WTC11 (cell line): ENCODE results near the gene NOP58. TPM values are rescaled to one million over a fixed set of nuclear protein-coding genes. Genes with fewer than 3 reads are reported as not detected.

Experiments used
- ATAC-seq: fragments of 200-7000 bp; cut with Tn5 transposase; 2 replicates; pipeline ENCODE4 v1.10.0; 2021; ENCODE audit warnings: mild to moderate bottlenecking, moderate library complexity
- CTCF ChIA-PET: fragments of 300-600 bp; sonication (Branson Sonifier 250); formaldehyde crosslinking; loops from one replicate; lab custom pipeline; 2021; ENCODE audit warnings: antibody characterized with exemption; lab: Charles Lee
- POLR2A ChIA-PET: fragments of 350-600 bp; sonication (Branson Sonifier 250); formaldehyde crosslinking; loops from one replicate; lab custom pipeline; 2021; ENCODE audit warnings: antibody characterized with exemption; lab: Charles Lee
- DNase-seq: peaks from one replicate; pipeline ENCODE4 v3.0.0; 2021; ENCODE audit warnings: low spot score
- H3K27ac Mint-ChIP-seq: 2 replicates; pipeline ENCODE4 v1.8.0; 2021; ENCODE audit warnings: mixed read lengths
- H3K27me3 Mint-ChIP-seq: 2 replicates; pipeline ENCODE4 v1.8.0; 2021; ENCODE audit warnings: low read depth, mild to moderate bottlenecking, moderate library complexity, mixed read lengths
- H3K36me3 Mint-ChIP-seq: 2 replicates; pipeline ENCODE4 v1.8.0; 2021; ENCODE audit warnings: mixed read lengths
- H3K4me1 Mint-ChIP-seq: 2 replicates; pipeline ENCODE4 v1.8.0; 2022; ENCODE audit warnings: mixed read lengths
- H3K4me3 Mint-ChIP-seq: 2 replicates; pipeline ENCODE4 v1.8.0; 2021; ENCODE audit warnings: mild to moderate bottlenecking, moderate library complexity, mixed read lengths
- H3K9me3 Mint-ChIP-seq: 2 replicates; pipeline ENCODE4 v1.8.0; 2021; ENCODE audit warnings: mixed read lengths
- AR ChIP-seq: fragments of 250-450 bp; sonication (Bioruptor Pico); IDR thresholded peaks from 2 replicates; pipeline ENCODE4 v1.9.0; 2021; ENCODE audit warnings: mild to moderate bottlenecking
- ATF1 ChIP-seq: sonication (generic); formaldehyde crosslinking; IDR thresholded peaks from 2 replicates; pipeline ENCODE4 v1.8.1; 2023; ENCODE audit warnings: mild to moderate bottlenecking, moderate library complexity, missing genetic modification reagents
- ATF6 ChIP-seq: sonication (generic); formaldehyde crosslinking; IDR thresholded peaks from 2 replicates; pipeline ENCODE4 v1.8.1; 2023; ENCODE audit warnings: mild to moderate bottlenecking, missing genetic modification reagents
- E2F5 ChIP-seq: sonication (generic); formaldehyde crosslinking; IDR thresholded peaks from 2 replicates; pipeline ENCODE4 v1.8.1; 2022; ENCODE audit warnings: mild to moderate bottlenecking, moderate library complexity, missing genetic modification reagents
- ESRRA ChIP-seq: sonication (generic); formaldehyde crosslinking; IDR thresholded peaks from 2 replicates; pipeline ENCODE4 v1.8.1; 2022; ENCODE audit warnings: mild to moderate bottlenecking, missing genetic modification reagents, borderline replicate concordance
- ETV6 ChIP-seq: sonication (generic); formaldehyde crosslinking; IDR thresholded peaks from 2 replicates; pipeline ENCODE4 v1.8.1; 2022; ENCODE audit warnings: mild to moderate bottlenecking, missing genetic modification reagents
- GRHL2 ChIP-seq: fragments of 250-450 bp; sonication (Bioruptor Pico); IDR thresholded peaks from 2 replicates; pipeline ENCODE4 v1.8.0; 2022; ENCODE audit warnings: mild to moderate bottlenecking, moderate library complexity; ENCODE audit not compliant: insufficient replicate concordance, severe bottlenecking
- HMGA2 ChIP-seq: fragments of 250-450 bp; sonication (Bioruptor Pico); IDR thresholded peaks from 2 replicates; pipeline ENCODE4 v1.4.0; 2021; ENCODE audit warnings: mild to moderate bottlenecking, moderate library complexity
- IRF1 ChIP-seq: sonication (generic); formaldehyde crosslinking; IDR thresholded peaks from 2 replicates; pipeline ENCODE4 v1.8.0; 2023; ENCODE audit warnings: missing genetic modification reagents
- NR1H2 ChIP-seq: sonication (generic); formaldehyde crosslinking; IDR thresholded peaks from 2 replicates; pipeline ENCODE4 v1.9.0; 2021; ENCODE audit warnings: mild to moderate bottlenecking, moderate library complexity, missing genetic modification reagents
- NR2C2 ChIP-seq: sonication (generic); formaldehyde crosslinking; IDR thresholded peaks from 2 replicates; pipeline ENCODE4 v1.8.0; 2022; ENCODE audit warnings: mild to moderate bottlenecking, missing genetic modification reagents
- OVOL2 ChIP-seq: fragments of 250-450 bp; sonication (Bioruptor Pico); IDR thresholded peaks from 2 replicates; pipeline ENCODE4 v1.9.0; 2021; ENCODE audit warnings: mild to moderate bottlenecking, borderline replicate concordance
- SMAD3 ChIP-seq: sonication (generic); formaldehyde crosslinking; IDR thresholded peaks from 2 replicates; pipeline ENCODE4 v1.8.0; 2022; ENCODE audit warnings: missing genetic modification reagents, mild to moderate bottlenecking, borderline replicate concordance
- SMAD4 ChIP-seq: sonication (generic); formaldehyde crosslinking; IDR thresholded peaks from 2 replicates; pipeline ENCODE4 v1.8.0; 2022; ENCODE audit warnings: mild to moderate bottlenecking, missing genetic modification reagents
- TEAD1 ChIP-seq: sonication (generic); formaldehyde crosslinking; IDR thresholded peaks from 2 replicates; pipeline ENCODE4 v1.8.0; 2022; ENCODE audit warnings: mild to moderate bottlenecking, missing genetic modification reagents
- TP53 ChIP-seq: sonication (generic); formaldehyde crosslinking; IDR thresholded peaks from 2 replicates; pipeline ENCODE4 v1.8.1; 2023; ENCODE audit warnings: mild to moderate bottlenecking, missing genetic modification reagents
- USF2 ChIP-seq: sonication (generic); formaldehyde crosslinking; IDR thresholded peaks from 2 replicates; pipeline ENCODE4 v1.8.1; 2023; ENCODE audit warnings: mild to moderate bottlenecking, missing genetic modification reagents, moderate library complexity
- ZBTB21 ChIP-seq: sonication (generic); formaldehyde crosslinking; IDR thresholded peaks from 2 replicates; pipeline ENCODE4 v1.8.1; 2023; ENCODE audit warnings: mild to moderate bottlenecking, missing genetic modification reagents, borderline replicate concordance
- ZNF138 ChIP-seq: sonication (generic); formaldehyde crosslinking; conservative IDR thresholded peaks from 2 replicates; pipeline ENCODE4 v1.8.1; 2022; ENCODE audit warnings: mild to moderate bottlenecking, moderate library complexity, missing genetic modification reagents
- ZNF263 ChIP-seq: sonication (generic); formaldehyde crosslinking; IDR thresholded peaks from 2 replicates; pipeline ENCODE4 v1.8.1; 2022; ENCODE audit warnings: low read depth, mild to moderate bottlenecking, moderate library complexity, missing genetic modification reagents
- ZNF317 ChIP-seq: sonication (generic); formaldehyde crosslinking; IDR thresholded peaks from 2 replicates; pipeline ENCODE4 v1.8.1; 2023; ENCODE audit warnings: low read depth, mild to moderate bottlenecking, moderate library complexity, missing genetic modification reagents, borderline replicate concordance
- ZNF416 ChIP-seq: fragments of 250-450 bp; sonication (Bioruptor Pico); IDR thresholded peaks from 2 replicates; pipeline ENCODE4 v1.9.0; 2021; ENCODE audit warnings: mild to moderate bottlenecking, inconsistent platforms
- ZNF532 ChIP-seq: fragments of 250-450 bp; sonication (Bioruptor Pico); IDR thresholded peaks from 2 replicates; pipeline ENCODE4 v1.9.0; 2021; ENCODE audit warnings: mild to moderate bottlenecking, borderline replicate concordance
- ZNF671 ChIP-seq: fragments of 250-450 bp; sonication (Bioruptor Pico); IDR thresholded peaks from 2 replicates; pipeline ENCODE4 v1.8.0; 2021; ENCODE audit warnings: mild to moderate bottlenecking
- total RNA-seq: library from RNA; stranded (reverse); gene quantifications from 3 replicates; pipeline ENCODE4 v1.2.3, GENCODE V29; 2021

The NOP58 gene
- total RNA-seq, 1 experiment from 2014 or later, result 136 TPM

GRCh38 chr2:202265467-202266277, at the start of gene NOP58 (continued):
- TF ChIP-seq ATF6 (CRISPR knock-in tag), result no peak
- TF ChIP-seq SMAD3 (CRISPR knock-in tag), result no peak
- TF ChIP-seq SMAD4 (CRISPR knock-in tag), result no peak
- TF ChIP-seq TEAD1 (CRISPR knock-in tag), result peak; percentile 66; the same call in 1 of the 2 replicates
- TF ChIP-seq ATF1, result no peak; the same call in 1 of the 2 replicates
- TF ChIP-seq ZBTB21 (CRISPR knock-in tag), result peak; percentile 88
- no peak for TF ChIP-seq NR1H2 (CRISPR knock-in tag)
- peak; percentile 69; the same call in 1 of the 2 replicates for TF ChIP-seq AR (CRISPR knock-in tag)
- no peak for TF ChIP-seq OVOL2 (CRISPR knock-in tag)
- no peak for TF ChIP-seq TP53 (CRISPR knock-in tag)
- TF ChIP-seq HMGA2 (CRISPR knock-in tag), result no peak
- no peak; the same call in 1 of the 2 replicates for TF ChIP-seq ZNF671
- no peak for TF ChIP-seq GRHL2 (CRISPR knock-in tag)
- TF ChIP-seq USF2 (CRISPR knock-in tag), result 0 out of 2 replicates have a peak, but pooled peaks have one; percentile 6
- no peak for TF ChIP-seq ZNF138
- no peak for TF ChIP-seq ZNF532 (CRISPR knock-in tag)
- TF ChIP-seq, all 79 proteins: peak for 26

GRCh38 chr2:202221873-202222272, 43.7 kb upstream of the NOP58 start:
- TF ChIP-seq E2F5 (CRISPR knock-in tag) (no peak), ZBTB21 (CRISPR knock-in tag) (no peak), ETV6 (CRISPR knock-in tag) (no peak), ESRRA (CRISPR knock-in tag) (no peak), NR2C2 (CRISPR knock-in tag) (no peak), TEAD1 (CRISPR knock-in tag) (no peak), ZNF317 (CRISPR knock-in tag) (no peak), IRF1 (CRISPR knock-in tag) (no peak), ZNF416 (CRISPR knock-in tag) (no peak), ZNF263 (CRISPR knock-in tag) (no peak)
- TF ChIP-seq, all 79 proteins: peak for 0
- H3K27me3 Mint-ChIP-seq, result no peaks in the 10 kb centered on the region
- H3K36me3 Mint-ChIP-seq, result peaks cover 41% of the 10 kb centered on the region
- CTCF ChIA-PET, result no interaction called here
- ATAC-seq (no peak; the same call in 1 of the 2 replicates), DNase-seq (no peak)
- peak overlapping the region; percentile 3; the same call in 1 of the 2 replicates for H3K27ac Mint-ChIP-seq
- POLR2A ChIA-PET, result interaction anchor here (0.7 to 1.0 kb wide), 3 partner anchors 15 to 571 kb away, joined by 3 to 5 read pairs (median 3); partner anchors contain the start of gene SUMO1
- peaks cover 7% of the 10 kb centered on the region for H3K4me1 Mint-ChIP-seq
- H3K9me3 Mint-ChIP-seq, result no peaks in the 10 kb centered on the region
- H3K4me3 Mint-ChIP-seq, result no peak overlapping the region
